ENCODE data around the gene PLA2G4A. TPM values are rescaled to one million over a fixed set of nuclear protein-coding genes. Genes with fewer than 3 reads are reported as not detected.

PLA2G4A gene
- total RNA-seq, 1 experiment from 2014 or later, result 8.6 TPM

- Histone ChIP-seq H3K9ac (ENCODE audit: low read length) (no peak overlapping the region), H3K79me2 (ENCODE audit: insufficient read depth, low read length) (no peaks in the 10 kb centered on the region), H4K20me1 (ENCODE audit: insufficient read depth) (no peaks in the 10 kb centered on the region), H3K9me2 (ENCODE audit: insufficient read depth) (no peaks in the 10 kb centered on the region), H3K4me2 (ENCODE audit: low read length) (no peak overlapping the region), H3K4me3 (replicated peaks in 1 of 2; ENCODE audit: low read depth in 1 of 2, low read length in 2 of 2) (no peak overlapping the region), H3K4me1 (ENCODE audit: control insufficient read depth in 1 of 2, insufficient read depth in 2 of 2, low read length in 2 of 2) (no peaks in the 10 kb centered on the region), H3K9me3 (ENCODE audit: control insufficient read depth in 1 of 2, insufficient read depth in 1 of 2, low read depth in 1 of 2, low read length in 2 of 2) (no peaks in the 10 kb centered on the region), H2AFZ (ENCODE audit: low read depth, low read length, poor library complexity, severe bottlenecking) (no peak overlapping the region), H3K27me3 (ENCODE audit: insufficient read depth, low read length) (no peaks in the 10 kb centered on the region), H3K36me3 (ENCODE audit: control insufficient read depth in 1 of 2, insufficient read depth in 2 of 2, low read length in 2 of 2) (no peaks in the 10 kb centered on the region), H3K27ac (ENCODE audit: low read depth, low read length) (no peak overlapping the region)
- ATAC-seq, result no peak
- POLR2A ChIA-PET, result no interaction called here
- TF ChIP-seq EZH2phosphoT487 (IDR thresholded peaks at IDR 0.05; ENCODE audit: borderline replicate concordance), result no peak
- TF ChIP-seq RAD21 (IDR thresholded peaks at IDR 0.05; ENCODE audit: low read depth), result no peak
- TF ChIP-seq POLR2A (IDR thresholded peaks at IDR 0.05; ENCODE audit: borderline replicate concordance, extremely low read depth, insufficient read depth, insufficient read length), result no peak
- TF ChIP-seq REST (IDR thresholded peaks at IDR 0.05; ENCODE audit: low read depth), result no peak
- TF ChIP-seq JUND (IDR thresholded peaks at IDR 0.05), result no peak
- TF ChIP-seq ATF3 (IDR thresholded peaks at IDR 0.05), result no peak
- TF ChIP-seq SIN3A (IDR thresholded peaks at IDR 0.05; ENCODE audit: low read depth), result no peak
- no peak for TF ChIP-seq ELF1 (IDR thresholded peaks at IDR 0.05; ENCODE audit: borderline replicate concordance, low read depth)
- no peak for TF ChIP-seq EGR1 (IDR thresholded peaks at IDR 0.05; ENCODE audit: low read depth)
- TF ChIP-seq CTCF (IDR thresholded peaks at IDR 0.05 in 2 of 3, conservative IDR thresholded peaks at IDR 0.05 in 1 of 3; ENCODE audit: borderline replicate concordance in 1 of 3, insufficient read depth in 1 of 3, low read depth in 2 of 3, low read length in 2 of 3), result no peak
- no peak for TF ChIP-seq FOSL1 (IDR thresholded peaks at IDR 0.05; ENCODE audit: low read depth)
- no peak for TF ChIP-seq POLR2AphosphoS5 (IDR thresholded peaks at IDR 0.05; ENCODE audit: low read depth, low read length)
- no peak for TF ChIP-seq ZNF274 (IDR thresholded peaks at IDR 0.05; ENCODE audit: low read depth, low read length)
- TF ChIP-seq SP1 (IDR thresholded peaks at IDR 0.05; ENCODE audit: low read depth), result no peak
- TF ChIP-seq ZFX (IDR thresholded peaks at IDR 0.05), result no peak
- BruUV-seq (replicated peaks), result no TSS peak
- intact Hi-C loops (cut with micrococcal nuclease), result no loop called here
- RAD21 ChIA-PET (ENCODE audit: low non-redundant PET in 1 of 2, low total read pairs in 2 of 2, uncharacterized antibody in 2 of 2, unreplicated experiment in 2 of 2), result no interaction called here
- no peak for DNase-seq (ENCODE audit: low read depth, low spot score)
- CTCF ChIA-PET, result no interaction called here
Measured at GRCh38 chr1:186781730-186782129, 47.0 kb upstream of the PLA2G4A start.
